A549 (cell line): ENCODE data around the gene B3GALT2. TPM values are rescaled to one million over a fixed set of nuclear protein-coding genes. Genes with fewer than 3 reads are reported as not detected.

Experiments
- ATAC-seq, 2 experiments: fragments of 200-7000 bp in 1 of 2; fragments of >200 bp in 1 of 2; cut with Nextera tagmentation in 1 of 2; cut with Tn5 transposase in 1 of 2; 3 replicates each; pipeline versions ENCODE4 v1.8.0 to v1.9.1; 2018 to 2020; ENCODE audit warnings: mild to moderate bottlenecking in 1 of 2, moderate library complexity in 1 of 2
- CTCF ChIA-PET: fragments of 300-600 bp; sonication (Branson Sonifier 250); formaldehyde crosslinking; extraction: SDS; loops from one replicate; lab custom pipeline; 2021; ENCODE audit warnings: antibody characterized with exemption, inconsistent platforms; lab: Yijun Ruan, JAX
- POLR2A ChIA-PET: fragments of 350-600 bp; formaldehyde crosslinking; extraction: SDS; loops from one replicate; lab custom pipeline; 2021; ENCODE audit warnings: antibody characterized with exemption, inconsistent platforms; lab: Yijun Ruan, JAX
- DNase-seq, 2 experiments: peaks; one replicate each; pipeline versions ENCODE4 v3.0.0 to v3.0.0-alpha.2; 2011 to 2016; ENCODE audit warnings: low read depth in 1 of 2, low spot score in 1 of 2
- FAIRE-seq: peaks from 2 replicates; lab custom pipeline; 2011; peaks lifted over from hg19 to GRCh38; lab: Jason Lieb, UNC
- H3K27ac ChIP-seq, 2 experiments: fragments of >200 bp; sonication (Bioruptor Twin); formaldehyde crosslinking; 3 replicates each; pipeline ENCODE4 v1.5.1; 2016 to 2017
- H3K4me1 ChIP-seq: fragments of >200 bp; sonication (Bioruptor Twin); formaldehyde crosslinking; 3 replicates; pipeline ENCODE4 v1.6.1; 2016
- H3K4me2 ChIP-seq: fragments of >200 bp; sonication (Bioruptor Twin); formaldehyde crosslinking; 3 replicates; pipeline ENCODE4 v1.6.1; 2016
- H3K4me3 ChIP-seq: fragments of >200 bp; sonication (Bioruptor Twin); formaldehyde crosslinking; 3 replicates; pipeline ENCODE4 v1.5.1; 2016
- H3K9me3 ChIP-seq: fragments of >200 bp; sonication (Bioruptor Twin); formaldehyde crosslinking; 3 replicates; pipeline ENCODE4 v1.6.1; 2016
- BHLHE40 ChIP-seq: IDR thresholded peaks from 2 replicates; pipeline ENCODE4 v1.6.1; 2012; ENCODE audit warnings: low read depth, low read length, inconsistent platforms
- CEBPB ChIP-seq, 2 experiments: fragments of >200 bp in 1 of 2; sonication (Bioruptor Twin) in 1 of 2; formaldehyde crosslinking in 1 of 2; IDR thresholded peaks; 2 replicates each; pipeline ENCODE4 v1.6.1; 2012 to 2016
- CHD2 ChIP-seq: fragments of 150-350 bp; IDR thresholded peaks from 2 replicates; pipeline ENCODE4 v1.6.1; 2014; ENCODE audit warnings: low read length; ENCODE audit not compliant: partially characterized antibody
- CHD4 ChIP-seq: fragments of 200-600 bp; sonication (generic); IDR thresholded peaks from 2 replicates; pipeline ENCODE4 v1.6.1; 2016; ENCODE audit warnings: antibody characterized with exemption, mild to moderate bottlenecking, borderline replicate concordance
- CTCF ChIP-seq: fragments of >200 bp; sonication (Bioruptor Twin); formaldehyde crosslinking; IDR thresholded peaks from 3 replicates; pipeline ENCODE4 v1.5.1; 2016
- EHF ChIP-seq: fragments of 250-450 bp; sonication (Bioruptor Pico); IDR thresholded peaks from 2 replicates; pipeline ENCODE4 v1.5.0; 2020; ENCODE audit warnings: mild to moderate bottlenecking
- FOSL2 ChIP-seq, 2 experiments: fragments of 450-650 bp in 1 of 2; fragments of >200 bp in 1 of 2; sonication (Bioruptor Twin) in 1 of 2; formaldehyde crosslinking; IDR thresholded peaks; 2 replicates each; pipeline versions ENCODE4 v1.5.0 to v1.6.1; 2016 to 2020; ENCODE audit warnings: mild to moderate bottlenecking in 1 of 2, moderate library complexity in 1 of 2
- GATA3 ChIP-seq: IDR thresholded peaks from 2 replicates; pipeline ENCODE4 v1.6.1; 2012; ENCODE audit warnings: borderline replicate concordance
- HDAC2 ChIP-seq: fragments of 200-600 bp; sonication (generic); IDR thresholded peaks from 2 replicates; pipeline ENCODE4 v1.6.1; 2016
- HEYL ChIP-seq: fragments of 250-450 bp; sonication (Bioruptor Pico); IDR thresholded peaks from 2 replicates; pipeline ENCODE4 v1.8.0; 2021; ENCODE audit warnings: mild to moderate bottlenecking, moderate library complexity
- JUNB ChIP-seq: fragments of >200 bp; sonication (Bioruptor Twin); formaldehyde crosslinking; IDR thresholded peaks from 2 replicates; pipeline ENCODE4 v1.6.1; 2016
- KDM5A ChIP-seq: fragments of 200-600 bp; sonication (generic); IDR thresholded peaks from 2 replicates; pipeline ENCODE4 v1.6.1; 2016; ENCODE audit warnings: antibody characterized with exemption, mild to moderate bottlenecking
- MAFK ChIP-seq: fragments of 450-650 bp; IDR thresholded peaks from 2 replicates; pipeline ENCODE4 v1.6.1; 2014; ENCODE audit not compliant: partially characterized antibody
- MAZ ChIP-seq: fragments of 150-350 bp; IDR thresholded peaks from 2 replicates; pipeline ENCODE4 v1.6.1; 2014; ENCODE audit warnings: antibody characterized with exemption, low read depth, low read length, borderline replicate concordance
- NFE2L2 ChIP-seq: fragments of 150-350 bp; conservative IDR thresholded peaks from 2 replicates; pipeline ENCODE4 v1.6.1; 2014; ENCODE audit warnings: low read length
- NPAS2 ChIP-seq: fragments of 250-450 bp; sonication (Bioruptor Pico); IDR thresholded peaks from 2 replicates; pipeline ENCODE4 v1.8.0; 2022; ENCODE audit warnings: mild to moderate bottlenecking, moderate library complexity, borderline replicate concordance
- NR3C1 ChIP-seq: fragments of >200 bp; sonication (Bioruptor Twin); formaldehyde crosslinking; IDR thresholded peaks from 3 replicates; pipeline ENCODE4 v1.6.1; 2017
- POLR2AphosphoS2 ChIP-seq: conservative IDR thresholded peaks from 2 replicates; pipeline ENCODE4 v1.6.1; 2012; ENCODE audit warnings: low read length, improper control_type of control experiment, inconsistent platforms
- RAD21 ChIP-seq, 2 experiments: fragments of >200 bp in 1 of 2; sonication (Bioruptor Twin) in 1 of 2; formaldehyde crosslinking in 1 of 2; IDR thresholded peaks in 1 of 2; conservative IDR thresholded peaks in 1 of 2; 2 replicates in 1 of 2; 3 replicates in 1 of 2; pipeline ENCODE4 v1.6.1; 2012 to 2018; ENCODE audit warnings: inconsistent platforms in 1 of 2
- RCOR1 ChIP-seq: fragments of 150-350 bp; IDR thresholded peaks from 2 replicates; pipeline ENCODE4 v1.6.1; 2014; ENCODE audit warnings: antibody characterized with exemption, low read length, low read depth
- RFX5 ChIP-seq: fragments of 450-650 bp; IDR thresholded peaks from 2 replicates; pipeline ENCODE4 v1.7.1; 2014; ENCODE audit warnings: antibody characterized with exemption, mild to moderate bottlenecking, moderate library complexity
- RNF2 ChIP-seq: fragments of 200-600 bp; sonication (generic); IDR thresholded peaks from 2 replicates; pipeline ENCODE4 v1.6.1; 2016; ENCODE audit warnings: low read depth, mild to moderate bottlenecking, antibody characterized with exemption, moderate library complexity, borderline replicate concordance
- TFCP2L1 ChIP-seq: fragments of 250-450 bp; sonication (Bioruptor Pico); IDR thresholded peaks from 2 replicates; pipeline ENCODE4 v1.5.0; 2021; ENCODE audit warnings: mild to moderate bottlenecking
- WGBS: methylation state at CpG from one replicate; pipeline ENCODE4 v1.1.6; 2017; ENCODE audit errors: missing lambda C conversion rate; 5-methylcytosine and 5-hydroxymethylcytosine counted together
- polyA plus RNA-seq, 4 experiments: library from polyadenylated mRNA; depleted of rRNA in 3 of 4; stranded (reverse); fragments of >200 nt; fragmentation: RNase III in 1 of 4; extraction: RNeasy Plus Mini Kit Qiagen cat#74134 plus additional on column Dnase treatment in 1 of 4; gene quantifications; 2 replicates in 3 of 4; 3 replicates in 1 of 4; pipeline ENCODE4 v1.2.3, GENCODE V29; 2011 to 2017
- TF ChIP-seq, protein P1 (sequence below): fragments of >200 bp; sonication (Bioruptor Twin); formaldehyde crosslinking; IDR thresholded peaks from 2 replicates; pipeline ENCODE4 v1.6.1; 2016
- TF ChIP-seq, protein P2 (sequence below): fragments of 250-450 bp; sonication (Bioruptor Pico); IDR thresholded peaks from 2 replicates; pipeline ENCODE4 v1.5.0; 2020; ENCODE audit warnings: low read depth, mild to moderate bottlenecking, moderate library complexity
- TF ChIP-seq, protein P3 (sequence below): IDR thresholded peaks from 2 replicates; pipeline ENCODE4 v1.6.1; 2012; ENCODE audit warnings: low read depth, borderline replicate concordance
- TF ChIP-seq, protein P4 (sequence below): IDR thresholded peaks from 2 replicates; pipeline ENCODE4 v1.6.1; 2012

B3GALT2 gene
- polyA plus RNA-seq, 2 of the 4 experiments (the other 2 are of a cell fraction) = not detected

DNA sequence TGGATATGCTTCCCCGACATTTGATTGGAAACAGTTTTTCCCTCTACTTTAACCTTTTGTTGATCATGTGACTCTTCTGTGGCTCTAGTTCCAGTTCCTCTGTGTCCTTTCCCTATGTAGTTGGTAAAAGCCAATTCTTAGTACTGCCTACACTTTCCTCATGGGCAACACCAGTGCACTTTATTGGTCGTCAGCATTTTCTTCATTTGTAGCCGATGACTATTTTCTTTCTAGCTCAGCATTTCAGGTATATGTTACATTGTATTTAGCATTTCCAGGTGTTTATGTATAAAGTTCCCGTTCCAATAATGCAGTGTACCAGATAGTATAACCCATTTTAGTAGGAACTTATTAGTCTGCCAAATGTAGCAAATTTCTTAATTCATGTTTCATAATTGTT, 27.6 kb upstream of the B3GALT2 start:
- WGBS = 97% methylated on average over 4 of the region's 4 CpGs
- H3K9me3 ChIP-seq = no peaks in the 10 kb centered on the region
- H3K4me2 ChIP-seq = no peak overlapping the region
- FAIRE-seq (no peak), DNase-seq (no peak), ATAC-seq (no peak)
- CTCF ChIA-PET = no interaction called here
- TF ChIP-seq, protein P1, sequence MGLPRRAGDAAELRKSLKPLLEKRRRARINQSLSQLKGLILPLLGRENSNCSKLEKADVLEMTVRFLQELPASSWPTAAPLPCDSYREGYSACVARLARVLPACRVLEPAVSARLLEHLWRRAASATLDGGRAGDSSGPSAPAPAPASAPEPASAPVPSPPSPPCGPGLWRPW = no peak
- TF ChIP-seq TFCP2L1 (CRISPR knock-in tag) (no peak), EHF (CRISPR knock-in tag) (no peak), MAFK (peak; percentile 36), NFE2L2 (no peak)
- TF ChIP-seq, protein P2, sequence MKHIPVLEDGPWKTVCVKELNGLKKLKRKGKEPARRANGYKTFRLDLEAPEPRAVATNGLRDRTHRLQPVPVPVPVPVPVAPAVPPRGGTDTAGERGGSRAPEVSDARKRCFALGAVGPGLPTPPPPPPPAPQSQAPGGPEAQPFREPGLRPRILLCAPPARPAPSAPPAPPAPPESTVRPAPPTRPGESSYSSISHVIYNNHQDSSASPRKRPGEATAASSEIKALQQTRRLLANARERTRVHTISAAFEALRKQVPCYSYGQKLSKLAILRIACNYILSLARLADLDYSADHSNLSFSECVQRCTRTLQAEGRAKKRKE (CRISPR knock-in tag) = no peak
- POLR2A ChIA-PET = no interaction called here
- no peak overlapping the region for H3K27ac ChIP-seq
- no peak overlapping the region for H3K4me3 ChIP-seq
- H3K4me1 ChIP-seq = peaks cover 26% of the 10 kb centered on the region

DNA sequence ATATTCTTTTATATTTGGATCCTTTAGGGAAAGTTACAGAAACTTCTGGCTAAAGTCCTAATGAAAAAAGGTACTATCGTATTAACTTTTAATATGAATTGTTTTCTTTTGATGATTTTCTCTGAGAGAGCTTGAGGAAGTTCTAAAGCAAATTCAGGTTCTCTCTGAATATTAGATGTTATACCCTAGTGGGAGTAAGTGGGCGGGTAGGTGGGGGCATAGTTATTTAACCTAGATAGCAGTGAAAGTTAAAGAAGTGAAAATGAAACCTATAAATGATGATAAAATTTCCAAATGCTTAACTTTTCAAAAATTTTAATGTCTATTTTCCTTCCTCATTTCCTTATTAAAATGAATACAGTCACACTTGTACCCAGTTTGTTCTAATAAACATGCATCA, 26.2 kb upstream of the B3GALT2 start:
- H3K27ac ChIP-seq = no peak overlapping the region

GRCh38 chr1:193211539-193211938, 25.1 kb upstream of the B3GALT2 start:
- peak overlapping the region; percentile 55 for H3K4me2 ChIP-seq
- peaks cover 26% of the 10 kb centered on the region for H3K4me1 ChIP-seq
- H3K4me3 ChIP-seq = no peak overlapping the region
- CTCF ChIA-PET = no interaction called here
- no peak for FAIRE-seq
- no peaks in the 10 kb centered on the region for H3K9me3 ChIP-seq
- TF ChIP-seq RFX5 (no peak), NR3C1 (no peak), RAD21 (conservative IDR thresholded peaks at IDR 0.05 in 1 of 2, IDR thresholded peaks at IDR 0.05 in 1 of 2) (peak in 1 of 2 experiments; percentile 11; a peak in 1 of 5 replicates), HDAC2 (no peak), EHF (CRISPR knock-in tag) (no peak), NPAS2 (CRISPR knock-in tag) (no peak), KDM5A (no peak), CEBPB (IDR thresholded peaks at IDR 0.05) (no peak), RCOR1 (no peak), FOSL2 (IDR thresholded peaks at IDR 0.05) (no peak), FOSL2 (CRISPR knock-in tag; IDR thresholded peaks at IDR 0.05) (peak; percentile 69), GATA3 (no peak)
- TF ChIP-seq, protein P3, sequence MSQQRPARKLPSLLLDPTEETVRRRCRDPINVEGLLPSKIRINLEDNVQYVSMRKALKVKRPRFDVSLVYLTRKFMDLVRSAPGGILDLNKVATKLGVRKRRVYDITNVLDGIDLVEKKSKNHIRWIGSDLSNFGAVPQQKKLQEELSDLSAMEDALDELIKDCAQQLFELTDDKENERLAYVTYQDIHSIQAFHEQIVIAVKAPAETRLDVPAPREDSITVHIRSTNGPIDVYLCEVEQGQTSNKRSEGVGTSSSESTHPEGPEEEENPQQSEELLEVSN = no peak
- TF ChIP-seq, protein P1 = no peak
- WGBS = 24% methylated on average over 1 of the region's 1 CpG
- peak; percentile 88 to 98; a peak in 5 of 6 replicates for ATAC-seq
- DNase-seq = peak; percentile 22 to 81
- POLR2A ChIA-PET = no interaction called here
- peak overlapping the region; percentile 34 to 52; a peak in 5 of 6 replicates for H3K27ac ChIP-seq

More for the DNA sequence above, 26.2 kb upstream of the B3GALT2 start:
- DNase-seq (no peak), FAIRE-seq (no peak), ATAC-seq (no peak)
- ChIA-PET POLR2A (no interaction called here), CTCF (no interaction called here)
- H3K4me2 ChIP-seq = no peak overlapping the region
- no peaks in the 10 kb centered on the region for H3K9me3 ChIP-seq
- WGBS = 96% methylated on average over 2 of the region's 2 CpGs
- H3K4me3 ChIP-seq = no peak overlapping the region
- peaks cover 26% of the 10 kb centered on the region for H3K4me1 ChIP-seq
- TF ChIP-seq, protein P4, sequence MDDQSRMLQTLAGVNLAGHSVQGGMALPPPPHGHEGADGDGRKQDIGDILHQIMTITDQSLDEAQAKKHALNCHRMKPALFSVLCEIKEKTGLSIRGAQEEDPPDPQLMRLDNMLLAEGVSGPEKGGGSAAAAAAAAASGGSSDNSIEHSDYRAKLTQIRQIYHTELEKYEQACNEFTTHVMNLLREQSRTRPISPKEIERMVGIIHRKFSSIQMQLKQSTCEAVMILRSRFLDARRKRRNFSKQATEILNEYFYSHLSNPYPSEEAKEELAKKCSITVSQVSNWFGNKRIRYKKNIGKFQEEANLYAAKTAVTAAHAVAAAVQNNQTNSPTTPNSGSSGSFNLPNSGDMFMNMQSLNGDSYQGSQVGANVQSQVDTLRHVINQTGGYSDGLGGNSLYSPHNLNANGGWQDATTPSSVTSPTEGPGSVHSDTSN = no peak
- TF ChIP-seq JUNB (no peak), POLR2AphosphoS2 (no peak), CTCF (no peak), FOSL2 (IDR thresholded peaks at IDR 0.05) (no peak), FOSL2 (CRISPR knock-in tag; IDR thresholded peaks at IDR 0.05) (no peak), CHD4 (no peak), NR3C1 (no peak), RNF2 (no peak), TFCP2L1 (CRISPR knock-in tag) (no peak), HEYL (CRISPR knock-in tag) (no peak), MAZ (no peak), RFX5 (no peak), CEBPB (IDR thresholded peaks at IDR 0.05) (no peak), CHD2 (no peak), BHLHE40 (no peak), MAFK (no peak)
- TF ChIP-seq, protein P1 = no peak
- TF ChIP-seq, all 56 proteins: peak for 0
